ENCODE measurements around the gene ZNF620. TPM values are rescaled to one million over a fixed set of nuclear protein-coding genes. Genes with fewer than 3 reads are reported as not detected.

Gene ZNF620
- polyA plus RNA-seq, 3 donors: 0.27 to 0.67 (median 0.37) TPM

DNA sequence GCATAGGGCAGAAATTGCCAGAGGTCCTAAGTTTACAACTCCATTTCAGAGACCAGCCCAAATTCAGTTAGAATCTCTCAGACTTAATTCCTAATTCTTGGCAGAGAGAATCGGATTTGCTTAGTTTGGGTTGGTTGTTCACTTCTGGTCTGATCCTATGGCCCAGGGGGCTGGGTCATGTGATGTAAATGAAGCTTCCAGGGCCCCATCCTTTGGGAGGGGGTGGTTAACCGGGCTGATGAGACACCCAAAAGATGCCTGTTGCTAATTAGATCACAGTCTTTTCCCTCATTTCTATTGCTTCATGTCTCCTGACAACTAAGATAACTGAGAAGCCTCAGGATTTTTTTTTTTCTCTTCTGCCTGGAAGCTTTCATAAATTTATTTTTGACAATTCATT, 11.1 kb upstream of the ZNF620 start:
- Histone ChIP-seq H4K20me1 (ENCODE audit: insufficient read depth, low read length) (no peaks in the 10 kb centered on the region), H3K4me3 (replicated peaks in 1 of 3; ENCODE audit: low read depth in 2 of 3, low read length in 3 of 3) (no peak overlapping the region), H3K9ac (ENCODE audit: insufficient read depth, low read length, poor library complexity, severe bottlenecking) (no peak overlapping the region), H3K4me2 (replicated peaks; ENCODE audit: extremely low read depth, low read length, poor library complexity, severe bottlenecking) (no peak overlapping the region), H2AFZ (ENCODE audit: insufficient read depth, low read depth, low read length, poor library complexity, severe bottlenecking) (no peak overlapping the region), H3K9me3 (replicated peaks in 1 of 2; ENCODE audit: control insufficient read depth in 1 of 2, insufficient read depth in 1 of 2, low read length in 2 of 2) (no peaks in the 10 kb centered on the region), H3K79me2 (ENCODE audit: insufficient read depth, low read length) (no peaks in the 10 kb centered on the region), H3K4me1 (ENCODE audit: control insufficient read depth in 1 of 2, insufficient read depth in 2 of 2, low read length in 2 of 2) (no peaks in the 10 kb centered on the region), H3K27ac (ENCODE audit: low read depth in 1 of 2, low read length in 2 of 2) (no peak overlapping the region), H3K27me3 (ENCODE audit: control insufficient read depth in 2 of 2, insufficient read depth in 2 of 2, low read length in 2 of 2) (no peaks in the 10 kb centered on the region), H3K36me3 (replicated peaks in 1 of 2; ENCODE audit: control insufficient read depth in 1 of 2, insufficient read depth in 2 of 2, low read length in 2 of 2) (no peaks in the 10 kb centered on the region)
- peaks cover 0 to 3% (median 1%) of the 10 kb centered on the region in 3 donors for H3K27me3 Mint-ChIP-seq (ENCODE audit: low read depth in 3 of 3)
- H3K4me3 Mint-ChIP-seq: no peak overlapping the region
- no peak for DNase-seq
- TF ChIP-seq CTCF (IDR thresholded peaks at IDR 0.05): no peak
- no peaks in the 10 kb centered on the region for H3K4me1 Mint-ChIP-seq
- H3K9me3 Mint-ChIP-seq: peaks cover 0 to 1% (median 0%) of the 10 kb centered on the region in 7 donors
- peak overlapping the region in 1 of 7 donors; percentile 11 for H3K27ac Mint-ChIP-seq
- H3K36me3 Mint-ChIP-seq: peaks cover 6 to 9% of the 10 kb centered on the region in 2 donors
- intact Hi-C loops (cut with micrococcal nuclease): no loop called here
- WGBS (ENCODE audit: insufficient coverage): no CpG with 5 or more reads among the region's 2 CpGs

- H4K20me1 ChIP-seq (ENCODE audit: insufficient read depth, low read length): no peaks in the 10 kb centered on the region
- no peak overlapping the region for H3K4me3 ChIP-seq (replicated peaks in 1 of 3; ENCODE audit: low read depth in 2 of 3, low read length in 3 of 3)
- WGBS (ENCODE audit: insufficient coverage): no CpG with 5 or more reads among the region's 2 CpGs
- H3K4me1 Mint-ChIP-seq: no peaks in the 10 kb centered on the region
- no peaks in the 10 kb centered on the region for H3K79me2 ChIP-seq (ENCODE audit: insufficient read depth, low read length)
- H2AFZ ChIP-seq (ENCODE audit: insufficient read depth, low read depth, low read length, poor library complexity, severe bottlenecking): no peak overlapping the region
- no peak for TF ChIP-seq CTCF (IDR thresholded peaks at IDR 0.05)
- H3K27me3 Mint-ChIP-seq (ENCODE audit: low read depth in 3 of 3): peaks cover 0 to 4% (median 1%) of the 10 kb centered on the region in 3 donors
- no peaks in the 10 kb centered on the region for H3K36me3 ChIP-seq (replicated peaks in 1 of 2; ENCODE audit: control insufficient read depth in 1 of 2, insufficient read depth in 2 of 2, low read length in 2 of 2)
- no peak overlapping the region for H3K9ac ChIP-seq (ENCODE audit: insufficient read depth, low read length, poor library complexity, severe bottlenecking)
- H3K9me3 ChIP-seq (replicated peaks in 1 of 2; ENCODE audit: control insufficient read depth in 1 of 2, insufficient read depth in 1 of 2, low read length in 2 of 2): no peaks in the 10 kb centered on the region
- H3K4me2 ChIP-seq (replicated peaks; ENCODE audit: extremely low read depth, low read length, poor library complexity, severe bottlenecking): no peak overlapping the region
- H3K4me3 Mint-ChIP-seq: no peak overlapping the region
- no peak overlapping the region for H3K27ac Mint-ChIP-seq
- intact Hi-C loops (cut with micrococcal nuclease): no loop called here
- H3K36me3 Mint-ChIP-seq: peaks cover 1 to 5% of the 10 kb centered on the region in 2 donors
- no peak for DNase-seq
- H3K9me3 Mint-ChIP-seq: no peaks in the 10 kb centered on the region
- no peak overlapping the region for H3K27ac ChIP-seq (ENCODE audit: low read depth in 1 of 2, low read length in 2 of 2)
- no peaks in the 10 kb centered on the region for H3K27me3 ChIP-seq (ENCODE audit: control insufficient read depth in 2 of 2, insufficient read depth in 2 of 2, low read length in 2 of 2)
- no peaks in the 10 kb centered on the region for H3K4me1 ChIP-seq (ENCODE audit: control insufficient read depth in 1 of 2, insufficient read depth in 2 of 2, low read length in 2 of 2)
These were observed 8.6 kb upstream of the ZNF620 start for GRCh38 chr3:40497288-40497687.

All from CD14-positive monocyte (primary cell).